Esophagus muscularis mucosa (tissue), 4 donors: Measurements from ENCODE around the gene ARL10. TPM values are rescaled to one million over a fixed set of nuclear protein-coding genes. Genes with fewer than 3 reads are reported as not detected.
A peak's percentile ranks its signal among the peaks of the same experiment; 100 is the strongest.

Experiments
- DNase-seq: peaks from one replicate; pipeline ENCODE4 v3.0.0-alpha.2; 2017; ENCODE audit errors: extremely low spot score
- H3K27ac ChIP-seq, 4 donors: fragments of 200-600 bp; sonication (generic); replicated peaks in 1 of 4; 1 replicate in 3 of 4; 2 replicates in 1 of 4; pipeline ENCODE4 v1.5.1; 2016 to 2019; ENCODE audit warnings: mild to moderate bottlenecking in 1 of 4
- H3K27me3 ChIP-seq, 4 donors: fragments of 200-600 bp; sonication (generic); one replicate each; pipeline versions ENCODE4 v1.5.1 to v1.6.0; 2016 to 2019
- H3K36me3 ChIP-seq, 4 donors: fragments of 200-600 bp; sonication (generic); one replicate each; pipeline ENCODE4 v1.5.1; 2016 to 2019
- H3K4me1 ChIP-seq, 4 donors: fragments of 200-600 bp; sonication (generic); one replicate each; pipeline ENCODE4 v1.5.1; 2016 to 2019
- H3K4me3 ChIP-seq, 4 donors: fragments of 200-600 bp; sonication (generic); 1 replicate in 2 of 4; 2 replicates in 2 of 4; pipeline ENCODE4 v1.5.1; 2016 to 2019; ENCODE audit warnings: mild to moderate bottlenecking in 4 of 4, moderate library complexity in 1 of 4
- H3K9me3 ChIP-seq, 4 donors: fragments of 200-600 bp; sonication (generic); 1 replicate in 3 of 4; 2 replicates in 1 of 4; pipeline ENCODE4 v1.5.1; 2016 to 2019
- CTCF ChIP-seq, 3 experiments: fragments of 200-600 bp in 2 of 3; fragments of 450-650 bp in 1 of 3; sonication (generic) in 2 of 3; IDR thresholded peaks; one replicate each; pipeline ENCODE4 v1.5.1; 2017 to 2019; ENCODE audit warnings: antibody characterized with exemption in 3 of 3, mild to moderate bottlenecking in 2 of 3, moderate library complexity in 1 of 3
- EP300 ChIP-seq: sonication (generic); formaldehyde crosslinking; IDR thresholded peaks from one replicate; pipeline ENCODE4 v1.6.1; 2017; ENCODE audit warnings: antibody characterized with exemption
- POLR2A ChIP-seq: fragments of 450-650 bp; IDR thresholded peaks from one replicate; pipeline ENCODE4 v1.6.1; 2017; ENCODE audit warnings: antibody characterized with exemption, moderate library complexity, mild to moderate bottlenecking, low read depth
- POLR2AphosphoS5 ChIP-seq, 2 donors: sonication (generic); formaldehyde crosslinking; IDR thresholded peaks; one replicate each; pipeline ENCODE4 v1.6.1; 2017; ENCODE audit warnings: antibody characterized with exemption in 2 of 2
- WGBS: methylation state at CpG from one replicate; pipeline ENCODE4 v1.1.5; 2018; 5-methylcytosine and 5-hydroxymethylcytosine counted together
- intact Hi-C: fragments of 100-400 bp; cut with DNase I; formaldehyde crosslinking; loops from one replicate; pipeline ENCODE4 v1.15.1; 2023
- total RNA-seq, 4 donors: library from RNA; depleted of rRNA; stranded (reverse); fragments of >200 nt; gene quantifications; one replicate each; pipeline versions ENCODE4 v1.1.0 to v1.2.1, GENCODE V29; 2016

ARL10 gene
- total RNA-seq, 4 donors from 2014 or later = 5.4 to 16.9 (median 7.1) TPM

DNA sequence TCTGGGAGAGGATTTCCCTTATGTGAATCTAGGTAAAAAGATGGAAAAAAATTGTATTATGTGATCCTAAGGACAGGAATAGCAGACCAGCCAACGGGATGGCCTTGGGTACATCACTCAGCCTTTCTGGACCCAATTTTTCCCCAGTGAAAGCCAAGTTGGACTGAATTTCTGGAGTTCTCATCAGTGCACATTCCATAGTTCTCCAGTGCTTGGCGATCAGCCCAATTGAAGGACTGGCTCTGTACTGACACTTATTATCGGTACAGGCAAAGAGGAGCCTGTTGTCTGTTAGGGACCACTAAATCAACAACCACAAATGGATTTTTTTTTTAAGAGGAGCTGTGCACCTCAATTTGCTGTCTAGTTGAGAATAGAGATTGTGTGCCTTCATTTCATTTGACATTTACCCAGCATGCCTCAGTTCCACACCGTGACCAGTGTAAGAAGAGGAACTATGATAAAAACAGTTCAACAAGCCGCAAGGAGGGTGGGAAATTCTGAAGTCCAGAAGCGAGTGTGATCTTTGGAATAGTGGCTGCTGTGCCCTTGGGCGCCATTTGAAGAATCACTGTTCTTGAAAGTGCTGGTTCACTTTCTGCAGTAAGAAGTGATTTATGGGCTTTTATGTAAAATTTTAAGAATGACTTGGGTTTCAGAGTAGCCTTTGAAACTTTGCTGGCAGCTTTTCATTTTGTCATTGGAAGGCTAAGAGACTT, 8.0 kb downstream of the ARL10 start:
- Histone ChIP-seq H3K4me3 (no peak overlapping the region), H3K4me1 (peaks cover 16 to 25% (median 18%) of the 10 kb centered on the region in 4 donors), H3K27me3 (no peaks in the 10 kb centered on the region), H3K36me3 (peaks cover 8 to 44% (median 29%) of the 10 kb centered on the region in 4 donors), H3K27ac (peak overlapping the region in 3 of 4 donors; percentile 21 to 50 (median 37)), H3K9me3 (no peaks in the 10 kb centered on the region)
- intact Hi-C loops = no loop called here
- TF ChIP-seq CTCF (IDR thresholded peaks at IDR 0.05) (no peak), POLR2A (no peak), POLR2AphosphoS5 (IDR thresholded peaks at IDR 0.05) (no peak), EP300 (no peak)
- WGBS = 63% methylated on average over 7 of the region's 7 CpGs
- DNase-seq = no peak

DNA sequence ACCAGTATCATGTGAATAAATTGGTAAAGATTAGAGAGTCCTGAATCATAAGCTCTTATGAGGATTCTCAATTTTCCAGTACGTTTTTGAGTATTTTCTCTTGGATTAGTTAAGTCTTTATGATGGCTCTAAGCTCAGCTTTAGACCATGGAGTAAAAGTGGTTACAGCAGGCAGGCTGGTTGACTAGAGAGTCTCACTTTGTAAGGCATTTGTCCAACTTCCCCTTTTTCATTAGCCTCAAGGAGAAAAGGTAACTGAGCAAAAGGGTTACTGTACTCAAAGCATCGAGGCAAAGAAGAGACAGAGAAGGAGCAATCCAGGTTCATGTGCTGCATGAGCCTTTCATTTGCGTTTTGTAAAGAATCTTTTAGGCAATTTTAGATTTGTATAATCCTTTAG, 14.6 kb downstream of the ARL10 start:
- H3K9me3 ChIP-seq = no peaks in the 10 kb centered on the region
- H3K27ac ChIP-seq = no peak overlapping the region
- intact Hi-C loops = no loop called here
- no peaks in the 10 kb centered on the region for H3K27me3 ChIP-seq
- H3K4me3 ChIP-seq = no peak overlapping the region
- 82% methylated on average over 3 of the region's 3 CpGs for WGBS
- H3K4me1 ChIP-seq = peaks cover 15 to 23% (median 20%) of the 10 kb centered on the region in 4 donors
- no peak for DNase-seq
- TF ChIP-seq POLR2A (no peak), EP300 (no peak), CTCF (IDR thresholded peaks at IDR 0.05) (no peak), POLR2AphosphoS5 (IDR thresholded peaks at IDR 0.05) (no peak)
- H3K36me3 ChIP-seq = peaks cover 15 to 37% (median 32%) of the 10 kb centered on the region in 4 donors

- Histone ChIP-seq H3K27me3 (no peaks in the 10 kb centered on the region), H3K36me3 (peaks cover 21 to 47% (median 43%) of the 10 kb centered on the region in 4 donors), H3K27ac (peak overlapping the region; percentile 71 to 79 (median 78)), H3K4me3 (no peak overlapping the region), H3K4me1 (peaks cover 15 to 27% (median 22%) of the 10 kb centered on the region in 4 donors), H3K9me3 (no peaks in the 10 kb centered on the region)
- DNase-seq = no peak
- WGBS = 50% methylated on average over 3 of the region's 3 CpGs
- TF ChIP-seq POLR2A (no peak), EP300 (no peak), POLR2AphosphoS5 (IDR thresholded peaks at IDR 0.05) (peak; percentile 8 to 37), CTCF (IDR thresholded peaks at IDR 0.05) (no peak)
- intact Hi-C loops = no loop called here
Measured at GRCh38 chr5:176381423-176381822, 16.1 kb downstream of the ARL10 start.

- intact Hi-C loops = no loop called here
Measured at GRCh38 chr5:176381979-176382378, 16.7 kb downstream of the ARL10 start.

More at GRCh38 chr5:176381979-176382378, 16.7 kb downstream of the ARL10 start:
- Histone ChIP-seq H3K4me3 (no peak overlapping the region), H3K36me3 (peaks cover 21 to 47% (median 45%) of the 10 kb centered on the region in 4 donors), H3K27me3 (no peaks in the 10 kb centered on the region), H3K27ac (peak overlapping the region; percentile 71 to 79 (median 78)), H3K9me3 (no peaks in the 10 kb centered on the region), H3K4me1 (peaks cover 18 to 32% (median 27%) of the 10 kb centered on the region in 4 donors)
- TF ChIP-seq EP300 = no peak
- TF ChIP-seq POLR2A = no peak
- TF ChIP-seq POLR2AphosphoS5 (IDR thresholded peaks at IDR 0.05) = no peak
- no peak for TF ChIP-seq CTCF (IDR thresholded peaks at IDR 0.05)
- DNase-seq = no peak
- WGBS = 88% methylated on average over 3 of the region's 3 CpGs
